ENCODE data around the gene HEXB. TPM values are rescaled to one million over a fixed set of nuclear protein-coding genes. Genes with fewer than 3 reads are reported as not detected.

The HEXB gene
- total RNA-seq, 4 donors from 2014 or later, result 26.7 to 76.4 (median 62.1) TPM

DNA sequence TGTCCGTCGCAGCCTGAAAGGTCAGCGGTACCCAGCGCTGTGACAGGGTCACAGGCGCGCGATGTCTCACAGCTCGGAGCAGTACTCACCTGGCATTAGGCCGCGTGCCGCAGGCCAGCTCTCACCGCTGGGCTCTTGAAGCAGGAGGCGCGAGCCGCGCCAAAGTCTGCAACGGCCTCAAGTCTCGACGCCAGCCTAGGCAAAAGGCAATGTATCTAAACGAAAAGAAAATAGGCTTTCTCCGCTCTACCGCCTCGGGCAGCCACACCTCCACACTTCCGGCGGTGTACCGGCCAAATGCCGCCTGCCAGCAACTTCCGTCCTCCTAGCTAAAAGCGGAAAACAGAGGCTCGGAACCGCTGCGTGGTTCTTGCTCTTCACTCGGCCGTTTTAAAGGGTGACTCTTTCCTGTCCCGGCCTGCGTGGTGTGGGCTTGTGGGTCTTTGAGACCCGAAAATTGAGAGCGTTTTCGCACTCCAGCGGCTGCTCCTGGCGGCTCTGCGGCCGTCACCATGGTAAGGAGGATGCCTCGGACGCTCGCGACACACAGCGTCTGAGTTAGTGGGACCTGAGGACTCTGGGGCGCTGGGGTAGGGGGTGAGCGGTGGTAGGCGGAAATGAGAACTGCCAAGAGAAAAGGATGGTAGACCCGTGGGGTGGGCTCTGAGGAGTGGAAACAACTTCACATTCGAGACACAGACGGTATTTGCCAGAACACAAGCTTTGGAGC, 82.0 kb downstream of the HEXB start, which contains the start of the genes GFM2 and NSA2:
TSS of gene GFM2 (minus strand) at position 269 of the 730 bp plus-strand sequence. CDS start 3,375 bp downstream, outside the sequence.
TSS of gene NSA2 (plus strand) at position 401 of the 730 bp plus-strand sequence. CDS start at position 513, 112 bp downstream.
- 0 to 1% methylated on average over 15 to 26 of the region's 54 CpGs for WGBS, 2 donors
- TF ChIP-seq, protein P1, sequence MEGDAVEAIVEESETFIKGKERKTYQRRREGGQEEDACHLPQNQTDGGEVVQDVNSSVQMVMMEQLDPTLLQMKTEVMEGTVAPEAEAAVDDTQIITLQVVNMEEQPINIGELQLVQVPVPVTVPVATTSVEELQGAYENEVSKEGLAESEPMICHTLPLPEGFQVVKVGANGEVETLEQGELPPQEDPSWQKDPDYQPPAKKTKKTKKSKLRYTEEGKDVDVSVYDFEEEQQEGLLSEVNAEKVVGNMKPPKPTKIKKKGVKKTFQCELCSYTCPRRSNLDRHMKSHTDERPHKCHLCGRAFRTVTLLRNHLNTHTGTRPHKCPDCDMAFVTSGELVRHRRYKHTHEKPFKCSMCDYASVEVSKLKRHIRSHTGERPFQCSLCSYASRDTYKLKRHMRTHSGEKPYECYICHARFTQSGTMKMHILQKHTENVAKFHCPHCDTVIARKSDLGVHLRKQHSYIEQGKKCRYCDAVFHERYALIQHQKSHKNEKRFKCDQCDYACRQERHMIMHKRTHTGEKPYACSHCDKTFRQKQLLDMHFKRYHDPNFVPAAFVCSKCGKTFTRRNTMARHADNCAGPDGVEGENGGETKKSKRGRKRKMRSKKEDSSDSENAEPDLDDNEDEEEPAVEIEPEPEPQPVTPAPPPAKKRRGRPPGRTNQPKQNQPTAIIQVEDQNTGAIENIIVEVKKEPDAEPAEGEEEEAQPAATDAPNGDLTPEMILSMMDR (IDR thresholded peaks at IDR 0.05), result peak in 2 of 6 experiments; percentile 11 to 36
- TF ChIP-seq POLR2A (IDR thresholded peaks at IDR 0.05), result peak in 1 of 4 donors; percentile 33
- Histone ChIP-seq H3K9me3 (no peaks in the 10 kb centered on the region), H3K36me3 (peaks cover 0 to 39% (median 8%) of the 10 kb centered on the region in 3 donors), H3K27ac (peak within 1 kb of the TSS; percentile 79 to 90 (median 84)), H3K4me3 (peak within 1 kb of the TSS; percentile 80 to 93 (median 90)), H3K27me3 (no peaks in the 10 kb centered on the region), H3K4me1 (peaks cover 19 to 56% (median 23%) of the 10 kb centered on the region in 3 donors)
- intact Hi-C loops (cut with DNase I), result no loop called here
- peak; percentile 69 for DNase-seq

DNA sequence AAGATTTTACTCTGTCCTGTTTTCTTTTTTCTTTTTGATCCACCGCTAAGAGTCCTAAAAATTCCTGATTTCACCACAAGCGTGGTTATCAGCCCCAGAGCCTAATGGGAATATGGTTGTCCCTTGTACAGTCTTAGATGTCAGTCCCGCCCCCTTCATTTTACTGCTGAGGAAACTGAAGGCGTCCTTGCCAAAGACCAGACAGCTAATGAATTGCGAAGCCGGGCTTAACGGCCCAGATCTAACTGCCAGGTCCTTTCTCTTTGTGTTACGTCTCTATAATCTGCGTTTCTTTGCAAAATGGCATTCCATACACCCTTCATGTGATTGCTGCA, 82.5 kb downstream of the HEXB start:
- no peak for DNase-seq
- Histone ChIP-seq H3K27ac (peak overlapping the region; percentile 79 to 90 (median 84)), H3K27me3 (no peaks in the 10 kb centered on the region), H3K9me3 (no peaks in the 10 kb centered on the region), H3K4me3 (peak overlapping the region; percentile 80 to 93 (median 90)), H3K4me1 (peaks cover 19 to 51% (median 23%) of the 10 kb centered on the region in 3 donors), H3K36me3 (peaks cover 0 to 39% (median 13%) of the 10 kb centered on the region in 3 donors)
- 0 to 1% methylated on average over 9 of the region's 9 CpGs for WGBS, 2 donors
- intact Hi-C loops (cut with DNase I), result no loop called here
- TF ChIP-seq, protein P1 (IDR thresholded peaks at IDR 0.05), result no peak
- TF ChIP-seq POLR2A (IDR thresholded peaks at IDR 0.05), result no peak

Small RNAs within 50 kb of the gene (small RNA-seq; reads per million reads assigned to genes)
- gene RNU6-658P, result 0 reads per million in 4 donors

Other genes with a start within 250 kb of the HEXB start
- gene ENC1, start 44.5 kb upstream of the HEXB start, total RNA-seq, result 1 to 10 TPM; 3.8 to 6.4 (median 3.9) TPM
- gene GFM2, start 81.9 kb downstream of the HEXB start, total RNA-seq, result 10 to 100 TPM; 10.2 to 26.4 (median 19.6) TPM
- gene NSA2, start 82.0 kb downstream of the HEXB start, total RNA-seq, result 100 to 1,000 TPM in 1 of 4 donors, 10 to 100 TPM in 3; 49.8 to 119 (median 82.7) TPM
- gene FAM169A, start 181.2 kb downstream of the HEXB start, total RNA-seq, result 1 to 10 TPM in 3 of 4 donors, under 1 TPM in 1; 0.30 to 5.8 (median 3.1) TPM